Astrocyte (in vitro differentiated cells and primary cell): ENCODE results near the gene ZNF682. TPM values are rescaled to one million over a fixed set of nuclear protein-coding genes. Genes with fewer than 3 reads are reported as not detected.
"Not testable (repeated sequence)": the region's sequence is repeated elsewhere in the genome, so short reads cannot be mapped to it uniquely, and the experiment has no call there.

ENCODE experiments used
- DNase-seq: peaks from one replicate; pipeline ENCODE4 v3.0.0-alpha.2; 2010; ENCODE audit warnings: low read depth
- FAIRE-seq: peaks from 2 replicates; lab custom pipeline; 2011; peaks lifted over from hg19 to GRCh38; lab: Jason Lieb, UNC
- H2AFZ ChIP-seq: 2 replicates; pipeline ENCODE4 v1.6.0; 2012; ENCODE audit warnings: low read depth, low read length, inconsistent platforms
- H3K27ac ChIP-seq: 2 replicates; pipeline ENCODE4 v1.5.1; 2011; ENCODE audit warnings: low read depth, low read length, inconsistent platforms
- H3K27me3 ChIP-seq: 2 replicates; pipeline ENCODE4 v1.6.0; 2011; ENCODE audit warnings: low read length, inconsistent platforms; ENCODE audit not compliant: insufficient read depth
- H3K36me3 ChIP-seq: 2 replicates; pipeline ENCODE4 v1.5.1; 2011; ENCODE audit warnings: low read length, inconsistent platforms; ENCODE audit not compliant: insufficient read depth
- H3K4me1 ChIP-seq: 2 replicates; pipeline ENCODE4 v1.5.1; 2011; ENCODE audit warnings: low read length, inconsistent platforms; ENCODE audit not compliant: insufficient read depth
- H3K4me2 ChIP-seq: 2 replicates; pipeline ENCODE4 v1.6.0; 2012; ENCODE audit warnings: low read length, inconsistent platforms
- H3K4me3 ChIP-seq: 2 replicates; pipeline ENCODE4 v1.5.1; 2011; ENCODE audit warnings: low read depth, mild to moderate bottlenecking, low read length, inconsistent platforms; ENCODE audit not compliant: insufficient read depth
- H3K79me2 ChIP-seq: 2 replicates; pipeline ENCODE4 v1.6.0; 2012; ENCODE audit warnings: mild to moderate bottlenecking, low read length, inconsistent platforms; ENCODE audit not compliant: insufficient read depth
- H3K9ac ChIP-seq: 2 replicates; pipeline ENCODE4 v1.6.0; 2012; ENCODE audit warnings: mild to moderate bottlenecking, low read length, inconsistent platforms
- H3K9me3 ChIP-seq: 2 replicates; pipeline ENCODE4 v1.5.1; 2012; ENCODE audit warnings: low read depth, mild to moderate bottlenecking, low read length, inconsistent platforms; ENCODE audit not compliant: insufficient read depth
- H4K20me1 ChIP-seq: 2 replicates; pipeline ENCODE4 v1.6.0; 2012; ENCODE audit warnings: low read length, inconsistent platforms; ENCODE audit not compliant: insufficient read depth
- H3K27ac Mint-ChIP-seq: one replicate; pipeline ENCODE4 v1.8.0; 2021; ENCODE audit warnings: mild to moderate bottlenecking, mixed read lengths; ENCODE audit not compliant: unreplicated experiment
- H3K27me3 Mint-ChIP-seq: one replicate; pipeline ENCODE4 v1.8.0; 2021; ENCODE audit warnings: low read depth, mixed read lengths; ENCODE audit not compliant: unreplicated experiment
- H3K36me3 Mint-ChIP-seq: one replicate; pipeline ENCODE4 v1.8.0; 2021; ENCODE audit warnings: low read depth, mixed read lengths; ENCODE audit not compliant: unreplicated experiment
- H3K4me1 Mint-ChIP-seq: one replicate; pipeline ENCODE4 v1.8.0; 2021; ENCODE audit warnings: low read depth, mixed read lengths; ENCODE audit not compliant: unreplicated experiment
- H3K4me3 Mint-ChIP-seq: one replicate; pipeline ENCODE4 v1.8.0; 2021; ENCODE audit warnings: mild to moderate bottlenecking, moderate library complexity, mixed read lengths; ENCODE audit not compliant: unreplicated experiment
- H3K9me3 Mint-ChIP-seq: one replicate; pipeline ENCODE4 v1.8.0; 2021; ENCODE audit warnings: mild to moderate bottlenecking, mixed read lengths; ENCODE audit not compliant: unreplicated experiment
- CTCF ChIP-seq: IDR thresholded peaks from 2 replicates; pipeline ENCODE4 v1.5.1; 2011; ENCODE audit warnings: low read depth, mild to moderate bottlenecking, inconsistent platforms, low read length, moderate library complexity; ENCODE audit not compliant: insufficient read depth
- EZH2 ChIP-seq: IDR thresholded peaks from 2 replicates; pipeline ENCODE4 v1.6.1; 2012; ENCODE audit warnings: mild to moderate bottlenecking, low read length, inconsistent platforms; ENCODE audit not compliant: insufficient read depth
- total RNA-seq: library from RNA; stranded (reverse); gene quantifications from 2 replicates; pipeline ENCODE4 v1.2.1, GENCODE V29; 2021

ZNF682 gene
- total RNA-seq, 1 donor from 2014 or later: 6.2 TPM

- Histone ChIP-seq H3K4me1 (no peaks in the 10 kb centered on the region), H3K27ac (no peak overlapping the region), H3K9me3 (peaks cover 55% of the 10 kb centered on the region), H3K79me2 (no peaks in the 10 kb centered on the region), H3K36me3 (peaks cover 14% of the 10 kb centered on the region), H3K9ac (no peak overlapping the region), H3K4me3 (no peak overlapping the region), H2AFZ (no peak overlapping the region), H3K27me3 (no peaks in the 10 kb centered on the region), H4K20me1 (no peaks in the 10 kb centered on the region), H3K4me2 (no peak overlapping the region)
- FAIRE-seq: no peak
- H3K27ac Mint-ChIP-seq: no peak overlapping the region
- H3K27me3 Mint-ChIP-seq: no peaks in the 10 kb centered on the region
- H3K4me3 Mint-ChIP-seq: no peak overlapping the region
- no peak for TF ChIP-seq CTCF
- TF ChIP-seq EZH2: no peak
- DNase-seq: no peak
- no peaks in the 10 kb centered on the region for H3K4me1 Mint-ChIP-seq
- H3K36me3 Mint-ChIP-seq: peaks cover 66% of the 10 kb centered on the region
- peaks cover 62% of the 10 kb centered on the region for H3K9me3 Mint-ChIP-seq
Observed at GRCh38 chr19:20005741-20006140, 33.6 kb downstream of the ZNF682 start.

GRCh38 chr19:19997656-19998268 lies 41.5 kb downstream of the ZNF682 start:
- DNase-seq (no peak), FAIRE-seq (no peak)
- H3K79me2 ChIP-seq: no peaks in the 10 kb centered on the region
- no peak overlapping the region for H2AFZ ChIP-seq
- H3K36me3 ChIP-seq: peaks cover 2% of the 10 kb centered on the region
- H3K4me1 ChIP-seq: no peaks in the 10 kb centered on the region
- H3K27me3 Mint-ChIP-seq: no peaks in the 10 kb centered on the region
- H3K9ac ChIP-seq: no peak overlapping the region
- no peak overlapping the region for H3K27ac Mint-ChIP-seq
- H3K36me3 Mint-ChIP-seq: peaks cover 18% of the 10 kb centered on the region
- no peak overlapping the region for H3K4me3 ChIP-seq
- H3K4me2 ChIP-seq: no peak overlapping the region
- H3K9me3 Mint-ChIP-seq: peaks cover 28% of the 10 kb centered on the region
- H3K4me3 Mint-ChIP-seq: no peak overlapping the region
- H3K9me3 ChIP-seq: peaks cover 23% of the 10 kb centered on the region
- H4K20me1 ChIP-seq: no peaks in the 10 kb centered on the region
- H3K4me1 Mint-ChIP-seq: no peaks in the 10 kb centered on the region
- H3K27me3 ChIP-seq: no peaks in the 10 kb centered on the region
- TF ChIP-seq EZH2 (no peak), CTCF (peak; percentile 15)
- no peak overlapping the region for H3K27ac ChIP-seq

GRCh38 chr19:19966862-19967261 lies 72.4 kb downstream of the ZNF682 start:
- no peaks in the 10 kb centered on the region for H3K79me2 ChIP-seq
- H3K27me3 Mint-ChIP-seq: no peaks in the 10 kb centered on the region
- DNase-seq: no peak
- no peak overlapping the region for H3K9ac ChIP-seq
- H3K27ac Mint-ChIP-seq: no peak overlapping the region
- TF ChIP-seq CTCF (no peak), EZH2 (no peak)
- no peak overlapping the region for H3K27ac ChIP-seq
- H3K4me3 ChIP-seq: no peak overlapping the region
- FAIRE-seq: no peak
- peaks cover 4% of the 10 kb centered on the region for H3K9me3 ChIP-seq
- H3K27me3 ChIP-seq: no peaks in the 10 kb centered on the region
- no peaks in the 10 kb centered on the region for H3K4me1 ChIP-seq
- H3K36me3 ChIP-seq: no peaks in the 10 kb centered on the region
- peaks cover 41% of the 10 kb centered on the region for H3K9me3 Mint-ChIP-seq
- no peaks in the 10 kb centered on the region for H4K20me1 ChIP-seq
- H2AFZ ChIP-seq: no peak overlapping the region
- H3K4me2 ChIP-seq: no peak overlapping the region
- peaks cover 2% of the 10 kb centered on the region for H3K36me3 Mint-ChIP-seq
- no peak overlapping the region for H3K4me3 Mint-ChIP-seq
- no peaks in the 10 kb centered on the region for H3K4me1 Mint-ChIP-seq

- H3K4me1 ChIP-seq, H2AFZ ChIP-seq, H3K4me3 ChIP-seq, H3K36me3 Mint-ChIP-seq, H3K4me1 Mint-ChIP-seq, H3K9ac ChIP-seq, H3K36me3 ChIP-seq, H4K20me1 ChIP-seq, H3K79me2 ChIP-seq, H3K9me3 ChIP-seq, DNase-seq, H3K27me3 Mint-ChIP-seq, H3K27ac Mint-ChIP-seq, H3K4me2 ChIP-seq, H3K4me3 Mint-ChIP-seq, H3K27me3 ChIP-seq, FAIRE-seq, H3K27ac ChIP-seq: not testable (repeated sequence)
- peaks cover 34% of the 10 kb centered on the region for H3K9me3 Mint-ChIP-seq
Observed at GRCh38 chr19:19966126-19966525, 73.2 kb downstream of the ZNF682 start.
